Prostate gland (tissue), 2 donors: ENCODE data around the gene GDI1. TPM values are rescaled to one million over a fixed set of nuclear protein-coding genes. Genes with fewer than 3 reads are reported as not detected.
A peak's percentile ranks its signal among the peaks of the same experiment; 100 is the strongest.

Source experiments
- DNase-seq: peaks from one replicate; pipeline ENCODE4 v3.0.0-alpha.2; 2019; ENCODE audit warnings: low spot score
- H3K27ac ChIP-seq, 2 donors: fragments of 200-600 bp; sonication (generic); 2 replicates each; pipeline ENCODE4 v1.5.1; 2017 to 2019
- H3K27me3 ChIP-seq: fragments of 200-600 bp; sonication (generic); replicated peaks from 2 replicates; pipeline ENCODE4 v1.5.1; 2019; ENCODE audit not compliant: insufficient read depth
- H3K36me3 ChIP-seq, 2 donors: fragments of 200-600 bp; sonication (generic); 1 replicate in 1 of 2; 2 replicates in 1 of 2; pipeline versions ENCODE4 v1.5.1 to v1.8.1; 2017 to 2019
- H3K4me1 ChIP-seq: fragments of 200-600 bp; sonication (generic); replicated peaks from 2 replicates; pipeline ENCODE4 v1.5.1; 2019
- H3K4me3 ChIP-seq, 2 donors: fragments of 200-600 bp; sonication (generic); 2 replicates each; pipeline ENCODE4 v1.5.1; 2017 to 2019
- H3K9me3 ChIP-seq: fragments of 200-600 bp; sonication (generic); 2 replicates; pipeline ENCODE4 v1.5.1; 2017
- POLR2A ChIP-seq: fragments of 450-650 bp; IDR thresholded peaks from one replicate; pipeline ENCODE4 v1.6.1; 2016; ENCODE audit warnings: antibody characterized with exemption, mild to moderate bottlenecking
- POLR2AphosphoS5 ChIP-seq: sonication (generic); formaldehyde crosslinking; IDR thresholded peaks from one replicate; pipeline ENCODE4 v1.6.1; 2017; ENCODE audit warnings: antibody characterized with exemption
- WGBS: methylation state at CpG from one replicate; pipeline ENCODE4 v1.1.5; 2018; 5-methylcytosine and 5-hydroxymethylcytosine counted together
- intact Hi-C: fragments of 100-400 bp; cut with DNase I; formaldehyde crosslinking; loops from one replicate; pipeline ENCODE4 v1.14.2; 2022
- total RNA-seq, 2 donors: library from RNA; depleted of rRNA; stranded (reverse); fragments of >200 nt; gene quantifications; one replicate each; pipeline ENCODE4 v1.1.0, GENCODE V29; 2016
- TF ChIP-seq, protein P1 (sequence below), 4 experiments: fragments of 200-600 bp in 2 of 4; fragments of 450-650 bp in 2 of 4; sonication (generic) in 2 of 4; IDR thresholded peaks; 1 replicate in 3 of 4; 2 replicates in 1 of 4; pipeline ENCODE4 v1.5.1; 2016 to 2019; ENCODE audit warnings: antibody characterized with exemption in 4 of 4, mild to moderate bottlenecking in 2 of 4, moderate library complexity in 2 of 4

The GDI1 gene
- total RNA-seq, 2 donors from 2014 or later: 52.9 to 148 TPM

DNA sequence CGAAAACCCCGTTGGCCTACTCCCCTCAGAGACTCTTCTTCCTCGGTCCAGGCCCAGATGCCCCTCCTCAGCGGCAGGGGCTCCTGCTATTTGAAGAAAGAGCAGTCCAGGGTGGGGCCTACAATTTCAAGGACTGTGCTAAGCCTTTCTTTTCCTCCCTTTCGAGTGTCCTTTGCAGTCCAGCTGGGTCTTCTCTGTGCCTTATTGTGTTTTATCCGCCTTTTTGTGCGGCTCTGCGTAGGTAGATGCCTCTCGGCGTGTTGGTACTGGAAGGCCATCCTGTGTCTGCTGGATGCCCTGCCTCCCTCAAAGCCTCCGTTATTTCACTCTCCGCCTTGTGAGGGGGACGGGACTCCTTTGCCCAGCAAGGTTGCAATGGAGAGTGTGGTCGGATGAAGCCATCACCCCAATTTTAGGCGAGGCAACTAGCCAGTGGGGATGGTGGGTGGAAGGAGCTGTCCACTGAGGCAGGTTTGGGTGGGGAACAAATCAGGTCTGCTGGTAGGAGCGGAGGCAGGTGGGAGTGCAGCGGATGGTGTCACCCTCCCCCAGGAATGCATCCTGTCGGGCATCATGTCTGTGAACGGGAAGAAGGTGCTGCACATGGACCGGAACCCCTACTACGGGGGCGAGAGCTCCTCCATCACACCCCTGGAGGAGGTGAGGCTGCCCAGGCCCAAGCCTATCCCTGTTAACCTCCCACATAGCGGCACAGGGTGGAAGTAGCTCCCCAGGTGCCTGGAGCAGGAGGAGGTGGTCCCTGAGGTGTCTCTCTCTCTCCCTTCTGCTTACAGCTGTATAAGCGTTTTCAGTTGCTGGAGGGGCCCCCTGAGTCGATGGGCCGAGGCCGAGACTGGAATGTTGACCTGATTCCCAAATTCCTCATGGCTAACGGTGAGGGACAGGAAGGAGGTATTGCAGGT is 1.3 kb downstream of the GDI1 start:
- 16% methylated on average over 11 of the region's 28 CpGs for WGBS
- H3K36me3 ChIP-seq: no peaks in the 10 kb centered on the region
- H3K9me3 ChIP-seq: no peaks in the 10 kb centered on the region
- intact Hi-C loops: loop anchor here (5.0 kb wide), 2 partner anchors 36 to 49 kb away; partner anchors contain the start of gene UBL4A
- H3K4me3 ChIP-seq: peak overlapping the region; percentile 55 to 61
- peak overlapping the region; percentile 79 to 87 for H3K27ac ChIP-seq
- TF ChIP-seq, protein P1, sequence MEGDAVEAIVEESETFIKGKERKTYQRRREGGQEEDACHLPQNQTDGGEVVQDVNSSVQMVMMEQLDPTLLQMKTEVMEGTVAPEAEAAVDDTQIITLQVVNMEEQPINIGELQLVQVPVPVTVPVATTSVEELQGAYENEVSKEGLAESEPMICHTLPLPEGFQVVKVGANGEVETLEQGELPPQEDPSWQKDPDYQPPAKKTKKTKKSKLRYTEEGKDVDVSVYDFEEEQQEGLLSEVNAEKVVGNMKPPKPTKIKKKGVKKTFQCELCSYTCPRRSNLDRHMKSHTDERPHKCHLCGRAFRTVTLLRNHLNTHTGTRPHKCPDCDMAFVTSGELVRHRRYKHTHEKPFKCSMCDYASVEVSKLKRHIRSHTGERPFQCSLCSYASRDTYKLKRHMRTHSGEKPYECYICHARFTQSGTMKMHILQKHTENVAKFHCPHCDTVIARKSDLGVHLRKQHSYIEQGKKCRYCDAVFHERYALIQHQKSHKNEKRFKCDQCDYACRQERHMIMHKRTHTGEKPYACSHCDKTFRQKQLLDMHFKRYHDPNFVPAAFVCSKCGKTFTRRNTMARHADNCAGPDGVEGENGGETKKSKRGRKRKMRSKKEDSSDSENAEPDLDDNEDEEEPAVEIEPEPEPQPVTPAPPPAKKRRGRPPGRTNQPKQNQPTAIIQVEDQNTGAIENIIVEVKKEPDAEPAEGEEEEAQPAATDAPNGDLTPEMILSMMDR (IDR thresholded peaks at IDR 0.05): no peak
- no peak for TF ChIP-seq POLR2A
- TF ChIP-seq POLR2AphosphoS5: no peak
- H3K4me1 ChIP-seq: no peaks in the 10 kb centered on the region
- no peaks in the 10 kb centered on the region for H3K27me3 ChIP-seq
- DNase-seq: no peak

DNA sequence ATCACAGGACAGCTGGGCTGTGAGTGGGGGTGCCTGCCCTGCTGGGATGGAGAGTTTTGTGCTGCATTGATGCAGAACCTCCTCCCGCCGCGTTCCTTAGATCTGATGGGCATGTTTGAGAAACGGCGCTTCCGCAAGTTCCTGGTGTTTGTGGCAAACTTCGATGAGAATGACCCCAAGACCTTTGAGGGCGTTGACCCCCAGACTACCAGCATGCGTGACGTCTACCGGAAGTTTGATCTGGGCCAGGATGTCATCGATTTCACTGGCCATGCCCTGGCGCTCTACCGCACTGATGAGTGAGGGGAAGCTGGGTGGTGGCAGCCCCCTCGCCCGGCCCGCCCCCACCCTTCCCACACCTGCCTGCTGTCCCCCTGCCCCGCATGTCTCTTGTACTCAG is 2.9 kb downstream of the GDI1 start:
- no peaks in the 10 kb centered on the region for H3K27me3 ChIP-seq
- no peaks in the 10 kb centered on the region for H3K36me3 ChIP-seq
- intact Hi-C loops: loop anchor here (5.0 kb wide), 2 partner anchors 38 to 47 kb away; partner anchors contain the start of gene UBL4A
- no peaks in the 10 kb centered on the region for H3K4me1 ChIP-seq
- no peaks in the 10 kb centered on the region for H3K9me3 ChIP-seq
- H3K4me3 ChIP-seq: no peak overlapping the region
- TF ChIP-seq, protein P1 (IDR thresholded peaks at IDR 0.05): no peak
- TF ChIP-seq POLR2A (no peak), POLR2AphosphoS5 (no peak)
- DNase-seq: no peak
- WGBS: 85% methylated on average over 11 of the region's 18 CpGs
- no peak overlapping the region for H3K27ac ChIP-seq

- WGBS: 76% methylated on average over 14 of the region's 17 CpGs
- H3K4me1 ChIP-seq: no peaks in the 10 kb centered on the region
These were observed 3.8 kb downstream of the GDI1 start for GRCh38 chrX:154440623-154441357.

DNA sequence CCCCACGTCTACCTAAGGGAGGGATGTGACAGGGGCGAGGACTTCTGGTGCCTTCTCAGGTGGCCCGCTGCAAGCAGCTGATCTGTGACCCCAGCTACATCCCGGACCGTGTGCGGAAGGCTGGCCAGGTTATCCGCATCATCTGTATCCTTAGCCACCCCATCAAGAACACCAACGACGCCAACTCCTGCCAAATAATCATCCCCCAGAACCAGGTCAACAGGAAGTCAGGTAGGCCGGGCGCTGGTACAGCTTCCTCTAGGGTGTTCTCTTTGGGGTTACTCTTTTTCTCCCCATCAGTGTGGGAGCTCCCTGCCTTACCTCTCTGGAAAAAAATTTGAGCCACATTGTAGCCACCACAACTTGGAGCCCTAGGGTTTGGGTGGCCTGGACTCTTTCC is 4.6 kb downstream of the GDI1 start:
- WGBS: 70% methylated on average over 2 of the region's 11 CpGs
- no peak for DNase-seq

More at GRCh38 chrX:154440623-154441357, 3.8 kb downstream of the GDI1 start:
- Histone ChIP-seq H3K36me3 (no peaks in the 10 kb centered on the region), H3K9me3 (no peaks in the 10 kb centered on the region), H3K27me3 (no peaks in the 10 kb centered on the region), H3K4me3 (no peak overlapping the region), H3K27ac (no peak overlapping the region)
- TF ChIP-seq POLR2A (no peak), POLR2AphosphoS5 (no peak)
- TF ChIP-seq, protein P1 (IDR thresholded peaks at IDR 0.05): no peak
- no peak for DNase-seq
- intact Hi-C loops: no loop called here

More for the DNA sequence above, 4.6 kb downstream of the GDI1 start:
- no peak overlapping the region for H3K4me3 ChIP-seq
- H3K27ac ChIP-seq: no peak overlapping the region
- H3K4me1 ChIP-seq: no peaks in the 10 kb centered on the region
- intact Hi-C loops: no loop called here
- no peaks in the 10 kb centered on the region for H3K9me3 ChIP-seq
- TF ChIP-seq POLR2AphosphoS5 (no peak), POLR2A (no peak)
- TF ChIP-seq, protein P1 (IDR thresholded peaks at IDR 0.05): no peak
- H3K27me3 ChIP-seq: no peaks in the 10 kb centered on the region
- no peaks in the 10 kb centered on the region for H3K36me3 ChIP-seq
